OCI-LY7 (cell line): ENCODE results near the gene PCNX2. TPM values are rescaled to one million over a fixed set of nuclear protein-coding genes. Genes with fewer than 3 reads are reported as not detected.
A peak's percentile ranks its signal among the peaks of the same experiment; 100 is the strongest.

Experiments used
- BruUV-seq: library from RNA; stranded (reverse); fragments of 400-500 nt; replicated peaks from 2 replicates; lab custom pipeline; 2021; lab: Mats Ljungman, UMichigan
- CTCF ChIA-PET: fragments of 300-600 bp; sonication (Branson Sonifier 250); formaldehyde crosslinking; loops from one replicate; lab custom pipeline; 2022; ENCODE audit warnings: antibody characterized with exemption; ENCODE audit not compliant: unreplicated experiment; lab: Charles Lee
- POLR2A ChIA-PET: fragments of 300-600 bp; sonication (Branson Sonifier 250); formaldehyde crosslinking; loops from one replicate; lab custom pipeline; 2022; ENCODE audit warnings: antibody characterized with exemption; lab: Charles Lee
- DNase-seq: peaks from one replicate; pipeline ENCODE4 v3.0.0-alpha.2; 2015; ENCODE audit warnings: low spot score
- H2AFZ ChIP-seq: fragments of 200-600 bp; sonication (generic), shearing (Covaris generic); 2 replicates; pipeline ENCODE4 v1.6.1; 2014; ENCODE audit warnings: mild to moderate bottlenecking, antibody characterized with exemption, low read length, moderate library complexity
- H3K27ac ChIP-seq: fragments of 200-600 bp; sonication (generic); 2 replicates; pipeline ENCODE4 v1.5.1; 2014; ENCODE audit warnings: mixed run types, low read depth, mild to moderate bottlenecking, moderate library complexity, low read length, inconsistent platforms; ENCODE audit not compliant: poor library complexity, severe bottlenecking
- H3K36me3 ChIP-seq: fragments of 200-600 bp; sonication (generic); 2 replicates; pipeline ENCODE4 v1.6.1; 2014; ENCODE audit warnings: mild to moderate bottlenecking, antibody characterized with exemption, low read length, moderate library complexity, mixed read lengths; ENCODE audit not compliant: insufficient read depth
- H3K4me1 ChIP-seq: fragments of 200-600 bp; sonication (generic); 2 replicates; pipeline ENCODE4 v1.5.1; 2014; ENCODE audit warnings: mild to moderate bottlenecking, low read length; ENCODE audit not compliant: insufficient read depth, poor library complexity, severe bottlenecking
- H3K4me2 ChIP-seq: fragments of 200-600 bp; sonication (generic); 2 replicates; pipeline ENCODE4 v1.6.1; 2014; ENCODE audit warnings: mild to moderate bottlenecking, low read length
- H3K4me3 ChIP-seq: fragments of 200-600 bp; sonication (generic); 2 replicates; pipeline ENCODE4 v1.5.1; 2014; ENCODE audit warnings: mild to moderate bottlenecking, low read depth, low read length; ENCODE audit not compliant: poor library complexity, severe bottlenecking
- H3K79me2 ChIP-seq: fragments of 200-600 bp; sonication (generic); 2 replicates; pipeline ENCODE4 v1.6.1; 2016; ENCODE audit warnings: low read depth, mild to moderate bottlenecking, low read length, moderate library complexity, mixed read lengths; ENCODE audit not compliant: insufficient read depth
- H3K9me2 ChIP-seq: fragments of 200-600 bp; sonication (generic); 2 replicates; pipeline ENCODE4 v1.6.1; 2016; ENCODE audit warnings: mild to moderate bottlenecking, low read length, mixed read lengths; ENCODE audit not compliant: insufficient read depth
- H3K9me3 ChIP-seq: fragments of 200-600 bp; sonication (generic); 2 replicates; pipeline ENCODE4 v1.6.1; 2014; ENCODE audit warnings: mild to moderate bottlenecking, mixed run types, low read length, mixed read lengths
- H4K20me1 ChIP-seq: fragments of 200-600 bp; sonication (generic); 2 replicates; pipeline ENCODE4 v1.6.1; 2014; ENCODE audit warnings: mild to moderate bottlenecking, antibody characterized with exemption, low read length, moderate library complexity, mixed read lengths; ENCODE audit not compliant: insufficient read depth
- CTCF ChIP-seq: fragments of 200-600 bp; sonication (generic); conservative IDR thresholded peaks from 2 replicates; pipeline ENCODE4 v1.5.1; 2014; ENCODE audit warnings: mild to moderate bottlenecking, antibody characterized with exemption, low read length, moderate library complexity, mixed read lengths
- EZH2phosphoT487 ChIP-seq: fragments of 200-600 bp; sonication (generic); IDR thresholded peaks from 2 replicates; pipeline ENCODE4 v1.6.1; 2018; ENCODE audit warnings: low read depth, borderline replicate concordance, mild to moderate bottlenecking, mixed run types, antibody characterized with exemption, low read length, moderate library complexity, mixed read lengths
- intact Hi-C: fragments of 100-400 bp; cut with micrococcal nuclease; formaldehyde crosslinking; loops from one replicate; pipeline ENCODE4 v1.10.0; 2022; ENCODE audit not compliant: unreplicated experiment
- total RNA-seq, 2 experiments: library from RNA; depleted of rRNA in 1 of 2; stranded (reverse); fragments of >200 nt in 1 of 2; shearing (Covaris generic) in 1 of 2; gene quantifications; 2 replicates each; pipeline ENCODE4 v1.2.3, GENCODE V29; 2014 to 2022

The PCNX2 gene
- total RNA-seq, 2 experiments from 2014 or later = 17.1 to 26.9 TPM

GRCh38 chr1:233025157-233025556 lies 270.4 kb downstream of the PCNX2 start:
- peak; percentile 8 for DNase-seq
- TF ChIP-seq CTCF = peak; percentile 47
- no peak for TF ChIP-seq EZH2phosphoT487
- intact Hi-C loops = no loop called here
- H3K36me3 ChIP-seq = no peaks in the 10 kb centered on the region
- H3K27ac ChIP-seq = no peak overlapping the region
- H3K4me1 ChIP-seq = no peaks in the 10 kb centered on the region
- no peaks in the 10 kb centered on the region for H3K9me2 ChIP-seq
- H4K20me1 ChIP-seq = no peaks in the 10 kb centered on the region
- ChIA-PET CTCF (no interaction called here), POLR2A (interaction anchor here (1.2 to 1.3 kb wide), 2 partner anchors 35 to 226 kb away, joined by 3 to 4 read pairs; no protein-coding TSS in a partner anchor)
- H3K4me2 ChIP-seq = no peak overlapping the region
- BruUV-seq = no TSS peak
- H2AFZ ChIP-seq = no peak overlapping the region
- no peaks in the 10 kb centered on the region for H3K9me3 ChIP-seq
- H3K4me3 ChIP-seq = no peak overlapping the region
- no peaks in the 10 kb centered on the region for H3K79me2 ChIP-seq

GRCh38 chr1:233024199-233024598 lies 271.3 kb downstream of the PCNX2 start:
- intact Hi-C loops = no loop called here
- CTCF ChIA-PET = no interaction called here
- no peak for DNase-seq

More at GRCh38 chr1:233024199-233024598, 271.3 kb downstream of the PCNX2 start:
- no peak overlapping the region for H3K4me2 ChIP-seq
- H3K9me3 ChIP-seq = no peaks in the 10 kb centered on the region
- no peaks in the 10 kb centered on the region for H3K9me2 ChIP-seq
- H3K4me1 ChIP-seq = no peaks in the 10 kb centered on the region
- no peak for TF ChIP-seq EZH2phosphoT487
- TF ChIP-seq CTCF = no peak
- H3K36me3 ChIP-seq = no peaks in the 10 kb centered on the region
- H3K79me2 ChIP-seq = no peaks in the 10 kb centered on the region
- POLR2A ChIA-PET = no interaction called here
- no peak overlapping the region for H3K27ac ChIP-seq
- no peaks in the 10 kb centered on the region for H4K20me1 ChIP-seq
- no peak overlapping the region for H3K4me3 ChIP-seq
- H2AFZ ChIP-seq = no peak overlapping the region
- BruUV-seq = no TSS peak
